Upper lobe of left lung (tissue), 6 donors: ENCODE measurements around the gene EIF5A. TPM values are rescaled to one million over a fixed set of nuclear protein-coding genes. Genes with fewer than 3 reads are reported as not detected.
A peak's percentile ranks its signal among the peaks of the same experiment; 100 is the strongest.

Source experiments
- ATAC-seq, 2 donors: fragments of 200-7000 bp; cut with Tn5 transposase; one replicate each; pipeline ENCODE4 v1.9.1; 2022; ENCODE audit warnings: mild to moderate bottlenecking in 2 of 2, moderate library complexity in 2 of 2; ENCODE audit not compliant: low FRiP score in 2 of 2
- DNase-seq, 2 donors: peaks; one replicate each; pipeline ENCODE4 v3.0.0-alpha.2; 2019 to 2020
- H3K27ac ChIP-seq, 4 donors: fragments of 200-600 bp; sonication (generic); one replicate each; pipeline ENCODE4 v1.5.1; 2016 to 2019
- H3K27me3 ChIP-seq, 4 donors: fragments of 200-600 bp; sonication (generic); one replicate each; pipeline ENCODE4 v1.5.1; 2017 to 2019
- H3K36me3 ChIP-seq, 4 donors: fragments of 200-600 bp; sonication (generic); one replicate each; pipeline ENCODE4 v1.5.1; 2016 to 2019
- H3K4me1 ChIP-seq, 4 donors: fragments of 200-600 bp; sonication (generic); one replicate each; pipeline ENCODE4 v1.5.1; 2018 to 2019
- H3K4me3 ChIP-seq, 4 donors: fragments of 200-600 bp; sonication (generic); one replicate each; pipeline ENCODE4 v1.5.1; 2017 to 2019; ENCODE audit warnings: mild to moderate bottlenecking in 2 of 4, moderate library complexity in 1 of 4
- H3K9me3 ChIP-seq, 4 donors: fragments of 200-600 bp; sonication (generic); one replicate each; pipeline ENCODE4 v1.5.1; 2018 to 2019
- EP300 ChIP-seq, 4 donors: sonication (generic); formaldehyde crosslinking; IDR thresholded peaks; one replicate each; pipeline ENCODE4 v1.5.1; 2017; ENCODE audit warnings: antibody characterized with exemption in 4 of 4, control low read depth in 2 of 4
- POLR2A ChIP-seq, 4 donors: fragments of 450-650 bp; IDR thresholded peaks; one replicate each; pipeline ENCODE4 v1.5.1; 2016 to 2017; ENCODE audit warnings: antibody characterized with exemption in 4 of 4, mild to moderate bottlenecking in 2 of 4
- POLR2AphosphoS5 ChIP-seq, 2 donors: sonication (generic); formaldehyde crosslinking; IDR thresholded peaks; one replicate each; pipeline ENCODE4 v1.5.1; 2017; ENCODE audit warnings: antibody characterized with exemption in 2 of 2
- WGBS, 2 donors: methylation state at CpG; one replicate each; pipeline ENCODE4 v1.1.5; 2017 to 2018; 5-methylcytosine and 5-hydroxymethylcytosine counted together
- total RNA-seq, 6 donors: library from RNA; depleted of rRNA in 4 of 6; stranded (reverse); fragments of >200 nt in 4 of 6; gene quantifications; one replicate each; pipeline versions ENCODE4 v1.1.0 to v1.2.1, GENCODE V29; 2016 to 2021
- TF ChIP-seq, protein P1 (sequence below), 6 experiments: fragments of 450-650 bp in 4 of 6; fragments of 200-600 bp in 2 of 6; sonication (generic) in 2 of 6; IDR thresholded peaks; one replicate each; pipeline ENCODE4 v1.5.1; 2016 to 2019; ENCODE audit warnings: antibody characterized with exemption in 6 of 6
- donor health status: DM: no; HTN: no; CAD: no; lungs with moderate emphysema.
- donor health status: DM: no; HTN: yes; CAD: no; lungs with severe emphysema.

EIF5A gene
- total RNA-seq, 6 donors from 2014 or later: 84.9 to 303 (median 207) TPM

- no peaks in the 10 kb centered on the region for H3K36me3 ChIP-seq
- H3K4me1 ChIP-seq: peaks cover 24 to 34% (median 25%) of the 10 kb centered on the region in 4 donors
- no peaks in the 10 kb centered on the region for H3K9me3 ChIP-seq
- WGBS, 2 donors: 0 to 2% methylated on average over 12 to 14 of the region's 57 CpGs
- H3K27ac ChIP-seq: no peak within 1 kb of the TSS
- TF ChIP-seq, protein P1, sequence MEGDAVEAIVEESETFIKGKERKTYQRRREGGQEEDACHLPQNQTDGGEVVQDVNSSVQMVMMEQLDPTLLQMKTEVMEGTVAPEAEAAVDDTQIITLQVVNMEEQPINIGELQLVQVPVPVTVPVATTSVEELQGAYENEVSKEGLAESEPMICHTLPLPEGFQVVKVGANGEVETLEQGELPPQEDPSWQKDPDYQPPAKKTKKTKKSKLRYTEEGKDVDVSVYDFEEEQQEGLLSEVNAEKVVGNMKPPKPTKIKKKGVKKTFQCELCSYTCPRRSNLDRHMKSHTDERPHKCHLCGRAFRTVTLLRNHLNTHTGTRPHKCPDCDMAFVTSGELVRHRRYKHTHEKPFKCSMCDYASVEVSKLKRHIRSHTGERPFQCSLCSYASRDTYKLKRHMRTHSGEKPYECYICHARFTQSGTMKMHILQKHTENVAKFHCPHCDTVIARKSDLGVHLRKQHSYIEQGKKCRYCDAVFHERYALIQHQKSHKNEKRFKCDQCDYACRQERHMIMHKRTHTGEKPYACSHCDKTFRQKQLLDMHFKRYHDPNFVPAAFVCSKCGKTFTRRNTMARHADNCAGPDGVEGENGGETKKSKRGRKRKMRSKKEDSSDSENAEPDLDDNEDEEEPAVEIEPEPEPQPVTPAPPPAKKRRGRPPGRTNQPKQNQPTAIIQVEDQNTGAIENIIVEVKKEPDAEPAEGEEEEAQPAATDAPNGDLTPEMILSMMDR (IDR thresholded peaks at IDR 0.05): no peak
- TF ChIP-seq POLR2A (IDR thresholded peaks at IDR 0.05) (no peak), EP300 (IDR thresholded peaks at IDR 0.05) (no peak), POLR2AphosphoS5 (IDR thresholded peaks at IDR 0.05) (no peak)
- H3K27me3 ChIP-seq: peaks cover 0 to 16% (median 15%) of the 10 kb centered on the region in 4 donors
- DNase-seq: peak; percentile 72 to 93
- peak within 1 kb of the TSS in 3 of 4 donors; percentile 36 to 46 (median 41) for H3K4me3 ChIP-seq
- peak in 1 of 2 donors; percentile 31 for ATAC-seq
These were observed 12.7 kb upstream of the EIF5A start, which contains the start of gene YBX2 for GRCh38 chr17:7294614-7295153. TSS of gene YBX2 (minus strand) at chr17:7294639. CDS start at chr17:7294500, 139 bp downstream.

DNA sequence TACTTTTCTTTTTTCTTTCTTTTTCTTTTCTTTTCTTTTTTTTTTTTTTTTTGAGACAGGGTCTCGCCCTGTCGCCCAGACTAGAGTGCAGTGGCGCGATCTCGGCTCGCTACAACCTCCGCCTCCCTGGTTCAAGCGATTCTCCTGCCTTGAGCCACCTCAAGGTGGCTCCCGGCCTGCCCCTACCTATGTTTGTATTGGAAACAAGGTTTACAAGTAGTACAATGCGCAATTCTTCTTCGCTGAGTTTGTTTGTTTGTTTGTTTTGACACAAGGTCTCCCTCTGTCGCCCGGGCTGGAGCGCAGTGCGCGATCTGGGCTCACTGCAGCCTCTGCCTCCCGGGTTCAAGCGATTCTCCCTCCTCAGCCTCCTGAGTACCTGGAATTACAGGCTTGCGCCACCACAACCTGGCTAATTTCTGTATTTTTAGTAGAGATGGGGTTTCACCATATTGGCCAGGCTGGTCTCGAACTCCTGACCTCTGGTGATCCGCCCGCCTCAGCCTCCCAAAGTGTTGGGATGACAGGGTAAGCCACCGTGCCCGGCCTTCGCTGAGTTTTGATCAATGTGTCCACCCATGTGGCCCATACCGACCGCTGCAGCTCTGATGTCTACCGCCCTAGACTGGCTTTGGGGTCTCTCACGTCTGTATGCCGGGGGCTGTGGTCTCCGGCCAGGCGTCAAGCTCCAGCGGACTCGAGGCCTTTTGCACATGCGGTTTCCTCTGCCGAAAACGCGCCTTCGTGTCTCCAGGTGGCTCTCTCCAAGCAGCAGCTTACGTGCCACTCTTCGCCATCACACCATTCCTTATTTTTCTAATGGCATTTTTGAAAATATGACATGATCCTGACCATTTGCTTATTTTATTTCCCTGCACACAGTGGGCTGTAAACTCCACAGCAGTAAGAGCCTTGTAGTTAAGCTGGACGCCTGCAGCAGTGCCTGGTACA lies 11.9 kb upstream of the EIF5A start:
- DNase-seq (no peak), ATAC-seq (no peak)
- Histone ChIP-seq H3K27me3 (peaks cover 0 to 16% (median 15%) of the 10 kb centered on the region in 4 donors), H3K4me1 (peaks cover 24 to 34% (median 25%) of the 10 kb centered on the region in 4 donors), H3K36me3 (no peaks in the 10 kb centered on the region), H3K4me3 (peak overlapping the region in 3 of 4 donors; percentile 36 to 46 (median 41)), H3K9me3 (no peaks in the 10 kb centered on the region), H3K27ac (peak overlapping the region in 1 of 4 donors; percentile 30)
- WGBS, 2 donors: 60 to 73% methylated on average over 33 to 38 of the region's 42 CpGs
- TF ChIP-seq POLR2A (IDR thresholded peaks at IDR 0.05): no peak
- TF ChIP-seq, protein P1 (IDR thresholded peaks at IDR 0.05): no peak
- no peak for TF ChIP-seq POLR2AphosphoS5 (IDR thresholded peaks at IDR 0.05)
- no peak for TF ChIP-seq EP300 (IDR thresholded peaks at IDR 0.05)

GRCh38 chr17:7296189-7296861 lies 11.1 kb upstream of the EIF5A start:
- H3K4me1 ChIP-seq: peaks cover 24 to 34% (median 25%) of the 10 kb centered on the region in 4 donors
- peaks cover 0 to 16% (median 15%) of the 10 kb centered on the region in 4 donors for H3K27me3 ChIP-seq
- no peaks in the 10 kb centered on the region for H3K9me3 ChIP-seq
- 4% methylated on average over 25 to 47 of the region's 51 CpGs for WGBS, 2 donors
- peak; percentile 83 to 95 for ATAC-seq
- H3K36me3 ChIP-seq: no peaks in the 10 kb centered on the region
- H3K4me3 ChIP-seq: peak overlapping the region in 2 of 4 donors; percentile 9 to 20
- peak; percentile 83 to 98 for DNase-seq
- H3K27ac ChIP-seq: peak overlapping the region in 1 of 4 donors; percentile 30
- TF ChIP-seq, protein P1 (IDR thresholded peaks at IDR 0.05): peak; percentile 93 to 98 (median 96)
- TF ChIP-seq EP300 (IDR thresholded peaks at IDR 0.05) (peak in 1 of 4 donors; percentile 57), POLR2A (IDR thresholded peaks at IDR 0.05) (no peak), POLR2AphosphoS5 (IDR thresholded peaks at IDR 0.05) (peak; percentile 29 to 40)

GRCh38 chr17:7304179-7304578 lies 3.2 kb upstream of the EIF5A start:
- no peak overlapping the region for H3K27ac ChIP-seq
- no peak overlapping the region for H3K4me3 ChIP-seq
- H3K9me3 ChIP-seq: no peaks in the 10 kb centered on the region
- H3K27me3 ChIP-seq: no peaks in the 10 kb centered on the region
- ATAC-seq: no peak
- no peak for DNase-seq
- TF ChIP-seq EP300 (IDR thresholded peaks at IDR 0.05) (no peak), POLR2AphosphoS5 (IDR thresholded peaks at IDR 0.05) (no peak), POLR2A (IDR thresholded peaks at IDR 0.05) (no peak)
- TF ChIP-seq, protein P1 (IDR thresholded peaks at IDR 0.05): no peak
- peaks cover 4 to 18% (median 7%) of the 10 kb centered on the region in 4 donors for H3K4me1 ChIP-seq
- 94 to 97% methylated on average over 7 of the region's 7 CpGs for WGBS, 2 donors
- H3K36me3 ChIP-seq: no peaks in the 10 kb centered on the region
